ENCODE results near the gene GMDS. TPM values are rescaled to one million over a fixed set of nuclear protein-coding genes. Genes with fewer than 3 reads are reported as not detected.

GMDS gene
- total and polyA plus RNA-seq, 2 donors (not counting 3 experiments of a cell fraction or from before 2014, with no cell fraction given): 9.8 to 23.5 TPM

DNA sequence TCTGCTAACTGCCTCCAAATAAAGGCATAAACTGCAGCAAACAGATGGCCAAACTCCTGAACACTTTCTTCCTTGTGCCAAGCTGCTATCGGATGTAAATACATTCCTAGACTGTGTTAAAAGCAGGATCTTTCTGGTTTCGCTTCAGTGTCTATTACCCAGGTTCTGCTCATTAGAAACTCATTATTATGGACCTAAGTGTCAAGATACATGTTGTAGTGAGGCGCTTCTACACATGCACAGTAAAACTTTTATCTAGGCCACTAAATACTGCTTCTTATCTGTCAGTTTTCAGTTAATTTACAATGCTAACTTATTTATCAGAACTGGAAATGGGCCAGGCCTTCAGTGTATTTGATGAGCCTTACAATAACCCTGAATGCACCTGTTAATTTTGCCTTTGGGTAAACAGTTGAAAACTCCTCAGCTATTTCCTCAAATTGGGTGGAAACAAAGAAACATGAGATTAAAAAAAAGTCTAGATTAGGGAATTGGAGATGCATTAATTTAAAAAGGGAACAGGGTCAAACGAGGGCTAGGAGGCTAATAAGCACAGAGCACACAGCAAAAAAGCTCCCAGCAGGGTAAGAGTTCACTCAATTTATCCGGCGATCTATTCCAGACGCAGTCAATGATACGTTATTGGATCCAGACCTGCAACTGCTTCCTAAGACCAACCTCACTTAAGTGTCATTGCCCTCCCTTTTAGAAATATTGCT is 395.1 kb downstream of the GMDS start:
- TF ChIP-seq MYC (IDR thresholded peaks at IDR 0.05; ENCODE audit: low read depth, low read length) (no peak), JUN (IDR thresholded peaks at IDR 0.05; ENCODE audit: borderline replicate concordance, insufficient read depth, insufficient read length, low read depth) (no peak), EZH2 (IDR thresholded peaks at IDR 0.05; ENCODE audit: borderline replicate concordance, low read depth, low read length, severe bottlenecking) (no peak), FOS (IDR thresholded peaks at IDR 0.05; ENCODE audit: borderline replicate concordance, insufficient read depth, low read length) (no peak), POLR2A (IDR thresholded peaks at IDR 0.05; ENCODE audit: low read depth, low read length) (no peak)
- TF ChIP-seq, protein P1, sequence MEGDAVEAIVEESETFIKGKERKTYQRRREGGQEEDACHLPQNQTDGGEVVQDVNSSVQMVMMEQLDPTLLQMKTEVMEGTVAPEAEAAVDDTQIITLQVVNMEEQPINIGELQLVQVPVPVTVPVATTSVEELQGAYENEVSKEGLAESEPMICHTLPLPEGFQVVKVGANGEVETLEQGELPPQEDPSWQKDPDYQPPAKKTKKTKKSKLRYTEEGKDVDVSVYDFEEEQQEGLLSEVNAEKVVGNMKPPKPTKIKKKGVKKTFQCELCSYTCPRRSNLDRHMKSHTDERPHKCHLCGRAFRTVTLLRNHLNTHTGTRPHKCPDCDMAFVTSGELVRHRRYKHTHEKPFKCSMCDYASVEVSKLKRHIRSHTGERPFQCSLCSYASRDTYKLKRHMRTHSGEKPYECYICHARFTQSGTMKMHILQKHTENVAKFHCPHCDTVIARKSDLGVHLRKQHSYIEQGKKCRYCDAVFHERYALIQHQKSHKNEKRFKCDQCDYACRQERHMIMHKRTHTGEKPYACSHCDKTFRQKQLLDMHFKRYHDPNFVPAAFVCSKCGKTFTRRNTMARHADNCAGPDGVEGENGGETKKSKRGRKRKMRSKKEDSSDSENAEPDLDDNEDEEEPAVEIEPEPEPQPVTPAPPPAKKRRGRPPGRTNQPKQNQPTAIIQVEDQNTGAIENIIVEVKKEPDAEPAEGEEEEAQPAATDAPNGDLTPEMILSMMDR (IDR thresholded peaks at IDR 0.05; ENCODE audit: extremely low read depth in 1 of 2, insufficient read depth in 1 of 2, low read depth in 1 of 2, low read length in 2 of 2): no peak
- Histone ChIP-seq H3K27me3 (ENCODE audit: control insufficient read depth in 2 of 2, insufficient read depth in 2 of 2, low read length in 2 of 2) (no peaks in the 10 kb centered on the region), H3K9me1 (replicated peaks; ENCODE audit: control insufficient read depth, extremely low read depth, insufficient read depth, low read length) (no peaks in the 10 kb centered on the region), H3K4me2 (ENCODE audit: insufficient read depth, low read length) (no peak overlapping the region), H3K36me3 (ENCODE audit: control insufficient read depth in 2 of 2, extremely low read depth in 1 of 2, insufficient read depth in 2 of 2, low read length in 2 of 2) (no peaks in the 10 kb centered on the region), H3K4me3 (replicated peaks in 1 of 3; ENCODE audit: insufficient read depth in 1 of 3, low read depth in 1 of 3, low read length in 3 of 3) (no peak overlapping the region), H2AFZ (ENCODE audit: low read depth, low read length) (no peak overlapping the region), H3K4me1 (ENCODE audit: control insufficient read depth, extremely low read depth, insufficient read depth, low read length) (no peaks in the 10 kb centered on the region), H3K27ac (ENCODE audit: insufficient read depth, low read depth, low read length) (no peak overlapping the region), H3K79me2 (ENCODE audit: control insufficient read depth, insufficient read depth, low read length) (no peaks in the 10 kb centered on the region), H4K20me1 (replicated peaks; ENCODE audit: control insufficient read depth, extremely low read depth, insufficient read depth, low read length) (no peaks in the 10 kb centered on the region), H3K9me3 (replicated peaks; ENCODE audit: control insufficient read depth, insufficient read depth, low read length) (no peaks in the 10 kb centered on the region), H3K9ac (replicated peaks; ENCODE audit: extremely low read depth, insufficient read depth, low read length) (no peak overlapping the region)
- FAIRE-seq: no peak
- BruUV-seq (replicated peaks): no TSS peak
- dilution Hi-C loops (cut with MboI; ENCODE audit: extremely low pct_ligation_motif_present, low sequenced_read_pairs) (no loop called here), intact Hi-C loops (cut with micrococcal nuclease) (no loop called here)
- DNase-seq (ENCODE audit: low read depth, low spot score): peak; percentile 16
- ChIA-PET CTCF (interaction anchor here (0.9 to 1.2 kb wide), 2 partner anchors 12 to 18 kb away, joined by 3 read pairs; no protein-coding TSS in a partner anchor), POLR2A (no interaction called here)

Measured in endothelial cell of umbilical vein (primary cell).